ENCODE results near the gene LPCAT4.
"Not testable (repeated sequence)": the region's sequence is repeated elsewhere in the genome, so short reads cannot be mapped to it uniquely, and the experiment has no call there.

The LPCAT4 gene

GRCh38 chr15:34367101-34368081 is at the start of gene LPCAT4:
Gene LPCAT4, minus strand, starts transcription at chr15:34367196. Its CDS starts 96 bp downstream, at chr15:34367100.
- H3K4me3 ChIP-seq (ENCODE audit: low read depth, low read length): peak within 1 kb of the TSS; percentile 74
- DNase-seq (ENCODE audit: low read depth): peak; percentile 93
- TF ChIP-seq MYC (IDR thresholded peaks at IDR 0.05; ENCODE audit: low read depth, low read length) (peak; percentile 63), POLR2A (IDR thresholded peaks at IDR 0.05; ENCODE audit: extremely low read depth, insufficient read length) (peak; percentile 88), MAX (IDR thresholded peaks at IDR 0.05; ENCODE audit: low read depth, low read length) (peak; percentile 17; the same call in 1 of the 2 replicates), CTCF (IDR thresholded peaks at IDR 0.05; ENCODE audit: low read depth, low read length) (peak; percentile 76)

GRCh38 chr15:34409511-34409910 is 42.5 kb upstream of the LPCAT4 start:
- not testable (repeated sequence) for DNase-seq (ENCODE audit: low read depth); H3K4me3 ChIP-seq (ENCODE audit: low read depth, low read length)

- DNase-seq (ENCODE audit: low read depth); H3K4me3 ChIP-seq (ENCODE audit: low read depth, low read length): not testable (repeated sequence)
Observed at GRCh38 chr15:34408973-34409372, 42.0 kb upstream of the LPCAT4 start.

- not testable (repeated sequence) for DNase-seq (ENCODE audit: low read depth); H3K4me3 ChIP-seq (ENCODE audit: low read depth, low read length)
Observed at GRCh38 chr15:34403899-34404298, 36.9 kb upstream of the LPCAT4 start.

- not testable (repeated sequence) for H3K4me3 ChIP-seq (ENCODE audit: low read depth, low read length); DNase-seq (ENCODE audit: low read depth)
Observed at GRCh38 chr15:34403160-34403598, 36.2 kb upstream of the LPCAT4 start.

- not testable (repeated sequence) for H3K4me3 ChIP-seq (ENCODE audit: low read depth, low read length); DNase-seq (ENCODE audit: low read depth)
Observed at GRCh38 chr15:34397637-34398259, 30.8 kb upstream of the LPCAT4 start.

GRCh38 chr15:34392981-34393380 is 26.0 kb upstream of the LPCAT4 start:
- not testable (repeated sequence) for DNase-seq (ENCODE audit: low read depth); H3K4me3 ChIP-seq (ENCODE audit: low read depth, low read length)

- H3K4me3 ChIP-seq (ENCODE audit: low read depth, low read length); DNase-seq (ENCODE audit: low read depth): not testable (repeated sequence)
Observed at GRCh38 chr15:34389594-34390086, 22.6 kb upstream of the LPCAT4 start.

- not testable (repeated sequence) for H3K4me3 ChIP-seq (ENCODE audit: low read depth, low read length)
Observed at GRCh38 chr15:34381829-34382521, 15.0 kb upstream of the LPCAT4 start.

GRCh38 chr15:34380491-34380890 is 13.5 kb upstream of the LPCAT4 start:
- not testable (repeated sequence) for DNase-seq (ENCODE audit: low read depth); H3K4me3 ChIP-seq (ENCODE audit: low read depth, low read length)

More at GRCh38 chr15:34381829-34382521, 15.0 kb upstream of the LPCAT4 start:
- DNase-seq (ENCODE audit: low read depth): not testable (repeated sequence)

- TF ChIP-seq MYC (IDR thresholded peaks at IDR 0.05; ENCODE audit: low read depth, low read length): no peak
- TF ChIP-seq CTCF (IDR thresholded peaks at IDR 0.05; ENCODE audit: low read depth, low read length): no peak
- TF ChIP-seq POLR2A (IDR thresholded peaks at IDR 0.05; ENCODE audit: extremely low read depth, insufficient read length): no peak
- no peak for TF ChIP-seq MAX (IDR thresholded peaks at IDR 0.05; ENCODE audit: low read depth, low read length)
- DNase-seq (ENCODE audit: low read depth): no peak
- no peak overlapping the region for H3K4me3 ChIP-seq (ENCODE audit: low read depth, low read length)
Observed at GRCh38 chr15:34376856-34377255, 9.9 kb upstream of the LPCAT4 start.

- not testable (repeated sequence) for H3K4me3 ChIP-seq (ENCODE audit: low read depth, low read length); DNase-seq (ENCODE audit: low read depth)
Observed at GRCh38 chr15:34375541-34375940, 8.5 kb upstream of the LPCAT4 start.
